OCI-LY1 (cell line): ENCODE measurements around the gene USP2.
A peak's percentile ranks its signal among the peaks of the same experiment; 100 is the strongest.

ENCODE experiments used
- H2AFZ ChIP-seq: fragments of 200-600 bp; sonication (generic), shearing (Covaris generic); 2 replicates; pipeline ENCODE4 v1.6.0; 2014; ENCODE audit warnings: antibody characterized with exemption, mild to moderate bottlenecking, low read length
- H3F3A ChIP-seq: fragments of 200-600 bp; sonication (generic), shearing (Covaris generic); 2 replicates; pipeline ENCODE4 v1.6.0; 2014; ENCODE audit warnings: mild to moderate bottlenecking, antibody characterized with exemption, low read length, moderate library complexity; ENCODE audit not compliant: insufficient read depth
- H3K27ac ChIP-seq: fragments of 200-600 bp; sonication (generic); 2 replicates; pipeline ENCODE4 v1.5.1; 2014; ENCODE audit warnings: low read length, mixed run types, mild to moderate bottlenecking, low read depth; ENCODE audit not compliant: poor library complexity, severe bottlenecking
- H3K27me3 ChIP-seq: fragments of 200-600 bp; sonication (generic); 2 replicates; pipeline ENCODE4 v1.6.0; 2014; ENCODE audit warnings: antibody characterized with exemption, mild to moderate bottlenecking, low read length, moderate library complexity; ENCODE audit not compliant: insufficient read depth
- H3K36me3 ChIP-seq: fragments of 200-600 bp; sonication (generic); 2 replicates; pipeline ENCODE4 v1.6.1; 2014; ENCODE audit warnings: mild to moderate bottlenecking, antibody characterized with exemption, low read length, moderate library complexity, mixed read lengths; ENCODE audit not compliant: insufficient read depth
- H3K4me1 ChIP-seq: fragments of 200-600 bp; sonication (generic); 2 replicates; pipeline ENCODE4 v1.5.1; 2014; ENCODE audit warnings: mild to moderate bottlenecking, low read length, moderate library complexity; ENCODE audit not compliant: insufficient read depth, severe bottlenecking
- H3K4me2 ChIP-seq: fragments of 200-600 bp; sonication (generic), shearing (Covaris generic); 2 replicates; pipeline ENCODE4 v1.6.1; 2014; ENCODE audit warnings: low read length
- H3K4me3 ChIP-seq: fragments of 200-600 bp; sonication (generic); 2 replicates; pipeline ENCODE4 v1.5.1; 2014; ENCODE audit warnings: low read length, low read depth, mild to moderate bottlenecking, mixed read lengths; ENCODE audit not compliant: poor library complexity, severe bottlenecking
- H3K79me2 ChIP-seq: fragments of 200-600 bp; shearing (Covaris generic); 2 replicates; pipeline ENCODE4 v1.6.1; 2016; ENCODE audit warnings: mixed run types, low read length, mixed read lengths; ENCODE audit not compliant: insufficient read depth
- H3K9ac ChIP-seq: fragments of 200-600 bp; sonication (generic), shearing (Covaris generic); 2 replicates; pipeline ENCODE4 v1.6.1; 2014; ENCODE audit warnings: mild to moderate bottlenecking, low read length, mixed read lengths
- H3K9me2 ChIP-seq: fragments of 200-600 bp; sonication (generic), shearing (Covaris generic); 2 replicates; pipeline ENCODE4 v1.6.1; 2014; ENCODE audit warnings: low read depth, mild to moderate bottlenecking, low read length, mixed read lengths
- H3K9me3 ChIP-seq: fragments of 200-600 bp; shearing (Covaris generic); 2 replicates; pipeline ENCODE4 v1.6.1; 2014; ENCODE audit warnings: low read length, mixed read lengths
- H4K20me1 ChIP-seq: fragments of 200-600 bp; sonication (generic), shearing (Covaris generic); 2 replicates; pipeline ENCODE4 v1.6.0; 2016; ENCODE audit warnings: mild to moderate bottlenecking, low read length; ENCODE audit not compliant: insufficient read depth
- EZH2 ChIP-seq: fragments of 200-600 bp; sonication (generic), shearing (Covaris generic); IDR thresholded peaks from 2 replicates; pipeline ENCODE4 v1.8.0; 2017; ENCODE audit warnings: borderline replicate concordance, mixed run types, mild to moderate bottlenecking, antibody characterized with exemption, low read length, moderate library complexity, mixed read lengths
- TF ChIP-seq, protein P1 (sequence below): fragments of 200-600 bp; sonication (generic), shearing (Covaris generic); IDR thresholded peaks from 2 replicates; pipeline ENCODE4 v1.5.1; 2017; ENCODE audit warnings: mild to moderate bottlenecking, antibody characterized with exemption, low read length, moderate library complexity, mixed read lengths

The USP2 gene

DNA sequence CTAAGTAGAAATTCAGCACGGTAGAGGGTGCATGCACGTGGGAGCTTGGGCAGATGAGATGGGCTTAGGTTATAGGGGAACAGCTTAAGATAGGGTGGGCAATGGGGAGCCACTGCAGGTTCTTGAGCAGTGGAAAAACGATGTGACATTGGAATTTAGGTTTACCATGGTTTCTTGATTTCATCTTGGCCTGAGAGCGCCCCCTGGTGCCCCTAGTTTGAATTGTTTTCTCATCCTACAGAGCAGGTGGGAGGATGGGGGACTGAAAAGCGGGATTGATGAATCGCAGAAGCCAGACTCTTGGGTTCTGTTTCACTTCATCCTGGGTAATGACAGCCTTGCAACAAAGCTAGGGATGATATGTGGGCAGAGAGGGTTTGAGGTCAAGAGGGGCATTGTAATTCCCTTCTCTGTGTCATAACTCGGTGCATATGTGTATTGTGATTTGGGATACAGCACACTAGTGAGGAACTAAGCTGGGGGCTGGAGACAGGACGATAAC is 57.9 kb downstream of the USP2 start:
- H3K9ac ChIP-seq = no peak overlapping the region
- H3K9me2 ChIP-seq = no peaks in the 10 kb centered on the region
- TF ChIP-seq, protein P1, sequence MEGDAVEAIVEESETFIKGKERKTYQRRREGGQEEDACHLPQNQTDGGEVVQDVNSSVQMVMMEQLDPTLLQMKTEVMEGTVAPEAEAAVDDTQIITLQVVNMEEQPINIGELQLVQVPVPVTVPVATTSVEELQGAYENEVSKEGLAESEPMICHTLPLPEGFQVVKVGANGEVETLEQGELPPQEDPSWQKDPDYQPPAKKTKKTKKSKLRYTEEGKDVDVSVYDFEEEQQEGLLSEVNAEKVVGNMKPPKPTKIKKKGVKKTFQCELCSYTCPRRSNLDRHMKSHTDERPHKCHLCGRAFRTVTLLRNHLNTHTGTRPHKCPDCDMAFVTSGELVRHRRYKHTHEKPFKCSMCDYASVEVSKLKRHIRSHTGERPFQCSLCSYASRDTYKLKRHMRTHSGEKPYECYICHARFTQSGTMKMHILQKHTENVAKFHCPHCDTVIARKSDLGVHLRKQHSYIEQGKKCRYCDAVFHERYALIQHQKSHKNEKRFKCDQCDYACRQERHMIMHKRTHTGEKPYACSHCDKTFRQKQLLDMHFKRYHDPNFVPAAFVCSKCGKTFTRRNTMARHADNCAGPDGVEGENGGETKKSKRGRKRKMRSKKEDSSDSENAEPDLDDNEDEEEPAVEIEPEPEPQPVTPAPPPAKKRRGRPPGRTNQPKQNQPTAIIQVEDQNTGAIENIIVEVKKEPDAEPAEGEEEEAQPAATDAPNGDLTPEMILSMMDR = peak; percentile 70
- no peak for TF ChIP-seq EZH2
- no peaks in the 10 kb centered on the region for H4K20me1 ChIP-seq
- H3F3A ChIP-seq = no peaks in the 10 kb centered on the region
- H3K79me2 ChIP-seq = no peaks in the 10 kb centered on the region
- peaks cover 40% of the 10 kb centered on the region for H3K4me1 ChIP-seq
- H3K36me3 ChIP-seq = no peaks in the 10 kb centered on the region
- no peak overlapping the region for H3K4me2 ChIP-seq
- no peak overlapping the region for H2AFZ ChIP-seq
- no peak overlapping the region for H3K27ac ChIP-seq
- no peak overlapping the region for H3K4me3 ChIP-seq
- no peaks in the 10 kb centered on the region for H3K27me3 ChIP-seq
- no peaks in the 10 kb centered on the region for H3K9me3 ChIP-seq

DNA sequence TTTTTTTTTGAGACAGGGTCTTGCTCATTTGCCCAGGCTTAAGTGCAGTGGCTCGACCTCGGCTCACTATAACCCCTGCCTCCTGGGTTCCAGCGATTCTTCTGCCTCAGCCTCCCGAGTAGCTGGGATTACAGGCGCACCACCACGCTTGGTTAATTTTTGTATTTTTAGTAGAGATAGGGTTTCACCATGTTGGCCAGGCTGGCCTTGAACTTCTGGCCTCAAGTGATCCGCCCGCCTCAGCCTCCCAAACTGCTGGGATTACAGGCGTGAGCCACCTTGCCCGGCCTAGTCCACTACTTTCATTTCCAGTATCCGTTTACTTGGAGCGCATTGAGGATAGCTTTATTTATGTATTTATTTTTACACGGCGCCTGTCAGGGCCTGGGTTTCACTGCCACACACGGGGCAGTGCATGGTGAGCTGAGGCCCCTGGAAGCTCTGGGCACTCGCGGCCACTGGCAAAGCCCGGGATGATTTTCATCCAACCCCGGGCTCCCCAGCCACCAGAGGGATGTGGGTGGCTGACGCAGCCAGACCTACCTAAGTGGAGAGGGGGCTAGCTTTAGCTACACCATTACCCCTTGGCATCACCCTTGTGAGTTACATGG is 58.5 kb downstream of the USP2 start:
- H3F3A ChIP-seq = no peaks in the 10 kb centered on the region
- H3K79me2 ChIP-seq = no peaks in the 10 kb centered on the region
- no peak overlapping the region for H2AFZ ChIP-seq
- H4K20me1 ChIP-seq = no peaks in the 10 kb centered on the region
- H3K9ac ChIP-seq = no peak overlapping the region
- H3K9me2 ChIP-seq = no peaks in the 10 kb centered on the region
- no peak overlapping the region for H3K27ac ChIP-seq
- H3K4me3 ChIP-seq = no peak overlapping the region
- H3K36me3 ChIP-seq = no peaks in the 10 kb centered on the region
- H3K4me2 ChIP-seq = no peak overlapping the region
- H3K9me3 ChIP-seq = no peaks in the 10 kb centered on the region
- H3K4me1 ChIP-seq = peaks cover 45% of the 10 kb centered on the region
- no peak for TF ChIP-seq EZH2
- TF ChIP-seq, protein P1 = no peak
- H3K27me3 ChIP-seq = no peaks in the 10 kb centered on the region

DNA sequence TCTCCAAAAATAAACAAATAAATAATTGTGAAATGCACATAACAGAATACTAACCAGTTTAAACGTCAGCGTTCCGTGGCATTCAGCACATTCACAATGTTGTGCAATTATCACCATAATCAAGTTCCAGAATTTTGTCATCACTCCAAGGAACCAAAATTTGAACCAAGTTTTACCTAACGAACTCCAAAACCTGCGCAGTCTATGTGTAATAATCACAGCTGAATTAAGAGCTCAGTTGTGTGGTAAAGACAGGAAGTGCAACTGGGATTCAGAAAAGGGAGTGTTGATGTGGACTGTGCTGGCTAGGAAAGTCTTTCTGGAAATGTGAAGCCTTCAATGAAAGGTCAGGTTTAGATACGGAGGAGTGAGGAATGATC is 59.1 kb downstream of the USP2 start:
- H4K20me1 ChIP-seq = no peaks in the 10 kb centered on the region
- H3K9me2 ChIP-seq = no peaks in the 10 kb centered on the region
- peak overlapping the region; percentile 18; the same call in 1 of the 2 replicates for H3K9ac ChIP-seq
- H3K4me3 ChIP-seq = peak overlapping the region; percentile 60
- no peak overlapping the region for H3K27ac ChIP-seq
- peaks cover 47% of the 10 kb centered on the region for H3K4me1 ChIP-seq
- peak overlapping the region; percentile 78 for H3K4me2 ChIP-seq
- no peaks in the 10 kb centered on the region for H3K9me3 ChIP-seq
- H3F3A ChIP-seq = no peaks in the 10 kb centered on the region
- TF ChIP-seq EZH2 = no peak
- TF ChIP-seq, protein P1 = no peak
- no peak overlapping the region for H2AFZ ChIP-seq
- no peaks in the 10 kb centered on the region for H3K27me3 ChIP-seq
- no peaks in the 10 kb centered on the region for H3K36me3 ChIP-seq
- no peaks in the 10 kb centered on the region for H3K79me2 ChIP-seq
